Measurements from ENCODE around the gene DOK6. TPM values are rescaled to one million over a fixed set of nuclear protein-coding genes. Genes with fewer than 3 reads are reported as not detected.

The DOK6 gene
- total RNA-seq, 1 donor from 2014 or later = 0.43 TPM

DNA sequence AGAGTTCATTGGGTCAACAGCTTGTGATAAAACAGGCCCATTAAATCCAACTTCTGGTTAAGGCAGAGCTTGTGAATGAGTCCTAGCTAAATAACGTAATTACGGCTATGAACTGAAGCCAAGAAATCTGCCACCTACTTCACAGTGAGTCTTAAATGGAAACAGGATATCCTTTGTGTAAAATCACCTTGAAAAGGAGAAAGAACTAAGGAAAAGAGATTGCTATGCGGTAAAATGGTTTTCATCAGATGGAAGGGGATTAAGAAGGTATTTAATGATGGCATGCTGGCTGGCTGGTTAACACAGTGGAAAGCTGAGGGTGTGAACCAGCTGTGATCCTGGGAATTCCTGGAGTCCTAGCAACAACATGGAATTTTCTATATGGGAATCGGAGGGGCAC lies 156.6 kb downstream of the DOK6 start:
- peak; percentile 74 for DNase-seq (ENCODE audit: low spot score)
- Histone ChIP-seq H3K79me2 (ENCODE audit: low read depth) (no peaks in the 10 kb centered on the region), H3F3A (ENCODE audit: low read depth) (peaks cover 15% of the 10 kb centered on the region), H3K4me1 (peaks cover 46% of the 10 kb centered on the region), H3K27me3 (no peaks in the 10 kb centered on the region), H3K4me2 (peak overlapping the region; percentile 55), H3K4me3 (no peak overlapping the region), H2AFZ (replicated peaks) (no peak overlapping the region), H3K9me3 (ENCODE audit: low read depth) (no peaks in the 10 kb centered on the region), H3K27ac (peak overlapping the region; percentile 84), H4K20me1 (ENCODE audit: low read depth) (no peaks in the 10 kb centered on the region), H3K9ac (no peak overlapping the region), H3K36me3 (no peaks in the 10 kb centered on the region)
- Mint-ChIP-seq H3K36me3 (peaks cover 5% of the 10 kb centered on the region), H3K27me3 (ENCODE audit: insufficient read depth, low read depth) (no peaks in the 10 kb centered on the region), H3K9me3 (peaks cover 9% of the 10 kb centered on the region), H3K27ac (peak overlapping the region; percentile 5), H3K4me1 (peaks cover 34% of the 10 kb centered on the region), H3K4me3 (no peak overlapping the region)
- TF ChIP-seq EZH2 (IDR thresholded peaks at IDR 0.05) (no peak), EZH2phosphoT487 (IDR thresholded peaks at IDR 0.05) (no peak)
- TF ChIP-seq, protein P1, sequence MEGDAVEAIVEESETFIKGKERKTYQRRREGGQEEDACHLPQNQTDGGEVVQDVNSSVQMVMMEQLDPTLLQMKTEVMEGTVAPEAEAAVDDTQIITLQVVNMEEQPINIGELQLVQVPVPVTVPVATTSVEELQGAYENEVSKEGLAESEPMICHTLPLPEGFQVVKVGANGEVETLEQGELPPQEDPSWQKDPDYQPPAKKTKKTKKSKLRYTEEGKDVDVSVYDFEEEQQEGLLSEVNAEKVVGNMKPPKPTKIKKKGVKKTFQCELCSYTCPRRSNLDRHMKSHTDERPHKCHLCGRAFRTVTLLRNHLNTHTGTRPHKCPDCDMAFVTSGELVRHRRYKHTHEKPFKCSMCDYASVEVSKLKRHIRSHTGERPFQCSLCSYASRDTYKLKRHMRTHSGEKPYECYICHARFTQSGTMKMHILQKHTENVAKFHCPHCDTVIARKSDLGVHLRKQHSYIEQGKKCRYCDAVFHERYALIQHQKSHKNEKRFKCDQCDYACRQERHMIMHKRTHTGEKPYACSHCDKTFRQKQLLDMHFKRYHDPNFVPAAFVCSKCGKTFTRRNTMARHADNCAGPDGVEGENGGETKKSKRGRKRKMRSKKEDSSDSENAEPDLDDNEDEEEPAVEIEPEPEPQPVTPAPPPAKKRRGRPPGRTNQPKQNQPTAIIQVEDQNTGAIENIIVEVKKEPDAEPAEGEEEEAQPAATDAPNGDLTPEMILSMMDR (IDR thresholded peaks at IDR 0.05) = no peak

DNA sequence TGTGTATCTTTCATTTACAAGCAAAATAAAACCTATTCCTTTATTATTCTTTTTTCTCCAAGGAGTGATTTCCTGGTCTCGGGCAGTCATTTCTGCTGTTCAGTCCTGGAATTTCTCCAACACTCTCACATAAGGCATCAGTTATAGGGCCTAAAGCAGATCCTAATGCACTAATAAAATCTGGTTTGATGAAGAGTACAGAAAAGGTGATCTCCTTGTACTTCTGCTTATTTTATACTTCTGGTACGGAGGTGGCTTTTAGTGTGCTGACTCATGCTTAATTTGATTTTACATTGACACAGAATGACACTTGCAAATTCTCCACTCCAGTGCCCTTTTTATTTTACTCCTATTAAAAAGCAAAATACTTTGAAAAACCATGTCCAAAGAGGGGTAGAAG lies 157.4 kb downstream of the DOK6 start:
- Histone ChIP-seq H3K27ac (peak overlapping the region; percentile 54), H3K4me1 (peaks cover 46% of the 10 kb centered on the region), H3K27me3 (no peaks in the 10 kb centered on the region), H3K4me3 (no peak overlapping the region), H2AFZ (replicated peaks) (no peak overlapping the region), H3K36me3 (no peaks in the 10 kb centered on the region), H3K9me3 (ENCODE audit: low read depth) (no peaks in the 10 kb centered on the region), H3K79me2 (ENCODE audit: low read depth) (no peaks in the 10 kb centered on the region), H3K4me2 (peak overlapping the region; percentile 55), H3F3A (ENCODE audit: low read depth) (peaks cover 15% of the 10 kb centered on the region), H4K20me1 (ENCODE audit: low read depth) (no peaks in the 10 kb centered on the region), H3K9ac (no peak overlapping the region)
- DNase-seq (ENCODE audit: low spot score) = no peak
- TF ChIP-seq EZH2 (IDR thresholded peaks at IDR 0.05) (no peak), EZH2phosphoT487 (IDR thresholded peaks at IDR 0.05) (no peak)
- TF ChIP-seq, protein P1 (IDR thresholded peaks at IDR 0.05) = no peak
- peaks cover 5% of the 10 kb centered on the region for H3K36me3 Mint-ChIP-seq
- H3K4me1 Mint-ChIP-seq = peaks cover 34% of the 10 kb centered on the region
- no peak overlapping the region for H3K4me3 Mint-ChIP-seq
- H3K27ac Mint-ChIP-seq = peak overlapping the region; percentile 32
- no peaks in the 10 kb centered on the region for H3K27me3 Mint-ChIP-seq (ENCODE audit: insufficient read depth, low read depth)
- peaks cover 12% of the 10 kb centered on the region for H3K9me3 Mint-ChIP-seq

DNA sequence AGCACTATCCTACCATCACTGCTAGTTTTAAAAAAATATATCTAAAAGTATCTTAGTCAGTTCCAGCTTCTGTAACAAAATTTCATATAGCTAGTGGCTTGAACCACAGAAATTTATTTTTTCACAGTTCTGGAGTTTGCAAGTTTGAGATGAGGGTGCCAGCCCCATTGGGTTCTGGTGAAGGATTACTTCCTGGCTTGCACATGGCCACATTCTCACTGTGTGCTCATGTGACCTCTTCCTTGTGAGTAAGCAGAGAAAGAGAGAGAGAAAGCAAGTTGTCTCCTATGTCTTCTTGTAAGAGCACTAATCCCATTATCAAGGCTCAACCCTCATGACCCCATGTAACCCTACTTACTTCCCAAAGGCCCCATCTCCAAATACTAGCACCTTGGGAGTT lies 158.9 kb downstream of the DOK6 start:
- Histone ChIP-seq H3K27me3 (no peaks in the 10 kb centered on the region), H3K9ac (no peak overlapping the region), H3K4me2 (peak overlapping the region; percentile 47), H3K4me3 (no peak overlapping the region), H3K4me1 (peaks cover 46% of the 10 kb centered on the region), H2AFZ (replicated peaks) (no peak overlapping the region), H3K27ac (no peak overlapping the region), H3K79me2 (ENCODE audit: low read depth) (no peaks in the 10 kb centered on the region), H3K36me3 (no peaks in the 10 kb centered on the region), H3F3A (ENCODE audit: low read depth) (peaks cover 15% of the 10 kb centered on the region), H3K9me3 (ENCODE audit: low read depth) (no peaks in the 10 kb centered on the region), H4K20me1 (ENCODE audit: low read depth) (no peaks in the 10 kb centered on the region)
- DNase-seq (ENCODE audit: low spot score) = peak; percentile 60
- H3K27ac Mint-ChIP-seq = no peak overlapping the region
- H3K4me1 Mint-ChIP-seq = peaks cover 34% of the 10 kb centered on the region
- H3K27me3 Mint-ChIP-seq (ENCODE audit: insufficient read depth, low read depth) = no peaks in the 10 kb centered on the region
- H3K9me3 Mint-ChIP-seq = peaks cover 12% of the 10 kb centered on the region
- peaks cover 5% of the 10 kb centered on the region for H3K36me3 Mint-ChIP-seq
- H3K4me3 Mint-ChIP-seq = no peak overlapping the region
- TF ChIP-seq, protein P1 (IDR thresholded peaks at IDR 0.05) = no peak
- TF ChIP-seq EZH2 (IDR thresholded peaks at IDR 0.05) (no peak), EZH2phosphoT487 (IDR thresholded peaks at IDR 0.05) (no peak)
